GM21737 (cell line): ENCODE results near the gene CMIP.

ENCODE experiments used
- ATAC-seq: cut with Tn5 transposase; IDR thresholded peaks from one replicate; pipeline ENCODE4 v1.9.1; 2021; ENCODE audit warnings: mild to moderate bottlenecking, moderate library complexity; ENCODE audit not compliant: unreplicated experiment

CMIP gene

GRCh38 chr16:81546781-81547180, 102.2 kb downstream of the CMIP start:
- ATAC-seq = no peak

GRCh38 chr16:81547194-81547938, 102.8 kb downstream of the CMIP start:
- no peak for ATAC-seq

GRCh38 chr16:81547939-81548216, 103.3 kb downstream of the CMIP start:
- no peak for ATAC-seq

- no peak for ATAC-seq
Observed at GRCh38 chr16:81548551-81548875, 103.9 kb downstream of the CMIP start.

GRCh38 chr16:81548876-81549546, 104.4 kb downstream of the CMIP start:
- ATAC-seq = no peak

GRCh38 chr16:81549547-81550431, 105.2 kb downstream of the CMIP start:
- no peak for ATAC-seq

- no peak for ATAC-seq
Observed at GRCh38 chr16:81550432-81550808, 105.8 kb downstream of the CMIP start.

- ATAC-seq = no peak
Observed at GRCh38 chr16:81551151-81551808, 106.7 kb downstream of the CMIP start.

GRCh38 chr16:81551821-81552304, 107.3 kb downstream of the CMIP start:
- ATAC-seq = no peak

- ATAC-seq = no peak
Observed at GRCh38 chr16:81552743-81553079, 108.1 kb downstream of the CMIP start.

GRCh38 chr16:81553080-81553813, 108.6 kb downstream of the CMIP start:
- no peak for ATAC-seq

- no peak for ATAC-seq
Observed at GRCh38 chr16:81553814-81554675, 109.4 kb downstream of the CMIP start.

- no peak for ATAC-seq
Observed at GRCh38 chr16:81554979-81555378, 110.4 kb downstream of the CMIP start.

GRCh38 chr16:81555660-81556059, 111.1 kb downstream of the CMIP start:
- ATAC-seq = no peak

GRCh38 chr16:81556715-81557284, 112.2 kb downstream of the CMIP start:
- no peak for ATAC-seq

- ATAC-seq = no peak
Observed at GRCh38 chr16:81558077-81558443, 113.5 kb downstream of the CMIP start.

- ATAC-seq = no peak
Observed at GRCh38 chr16:81558444-81559175, 114.0 kb downstream of the CMIP start.

- no peak for ATAC-seq
Observed at GRCh38 chr16:81560979-81561657, 116.5 kb downstream of the CMIP start.
